GOT3 (cell line): ENCODE measurements around the gene BUD13.

Experiments
- DNase-seq: peaks from one replicate; lab custom pipeline; 2025; ENCODE audit warnings: mixed read lengths; lab: John Stamatoyannopoulos, UW

Gene BUD13

DNA sequence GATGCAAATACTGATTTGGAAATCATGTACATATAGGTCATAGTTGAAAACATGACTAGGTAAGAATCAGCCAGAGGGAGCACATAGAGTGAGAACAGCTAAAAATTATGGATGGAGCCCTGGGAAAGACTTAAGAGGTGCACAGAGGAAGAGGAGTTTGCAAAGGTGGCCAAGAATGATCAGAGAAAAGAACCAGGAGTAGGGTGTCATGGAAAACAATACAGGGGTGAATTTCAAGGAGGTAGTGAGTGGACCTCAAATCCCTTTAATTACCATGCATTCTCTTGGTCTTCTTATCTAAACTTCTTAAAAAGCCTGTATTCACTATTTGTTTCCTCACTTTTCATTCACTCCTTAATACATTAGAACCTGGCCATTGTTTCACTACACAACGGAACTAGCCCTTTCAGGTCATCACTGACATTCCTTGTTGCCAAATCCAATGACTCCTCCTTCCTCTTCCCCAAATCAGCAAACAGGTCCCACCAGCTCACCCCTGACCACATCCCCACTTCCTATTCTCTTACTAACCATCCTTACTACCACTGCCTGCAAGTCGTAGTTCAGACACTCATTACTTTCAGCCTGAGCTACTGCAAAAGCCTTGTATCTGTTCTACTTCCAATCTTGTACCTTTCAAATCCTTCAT is 22.6 kb downstream of the BUD13 start:
- DNase-seq, result no peak

DNA sequence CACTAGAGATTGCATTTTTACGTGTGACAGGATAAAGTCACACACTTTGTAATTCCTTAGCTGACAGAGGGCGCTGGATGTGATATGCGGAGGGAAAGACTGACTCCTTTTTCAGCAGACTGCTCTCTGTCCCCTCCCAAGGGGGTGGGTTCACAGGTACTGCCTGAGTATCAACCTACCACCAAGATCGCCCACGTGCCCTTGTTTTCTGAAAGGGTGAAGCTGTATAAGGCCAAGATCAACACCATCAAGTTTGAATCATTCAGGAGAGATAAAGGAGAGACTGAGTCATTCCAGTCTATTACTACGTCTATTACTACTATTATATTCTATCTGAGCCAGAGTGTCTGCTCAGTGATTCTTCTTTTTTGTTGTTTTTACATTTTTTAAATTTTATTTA is 30.7 kb downstream of the BUD13 start:
- DNase-seq, result no peak

DNA sequence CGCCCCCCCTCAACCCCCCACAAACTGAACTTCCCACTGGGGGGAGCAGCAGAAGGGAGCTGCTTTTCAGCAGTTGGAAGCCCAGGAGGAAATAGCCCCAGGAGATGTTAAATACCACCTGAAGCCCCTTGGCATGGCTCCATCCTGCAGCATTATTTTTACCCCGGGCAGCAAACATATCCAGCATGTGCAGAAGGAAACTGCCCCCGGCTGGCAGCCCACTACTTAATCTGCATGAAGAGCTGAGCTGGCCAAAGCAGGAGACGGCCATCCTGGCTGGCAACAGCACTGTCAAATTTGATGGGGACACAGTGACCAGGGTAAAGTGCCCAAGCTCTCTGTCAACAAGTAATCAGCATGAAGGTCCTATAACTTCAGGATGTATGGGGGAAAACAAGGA is 32.0 kb downstream of the BUD13 start:
- no peak for DNase-seq

DNA sequence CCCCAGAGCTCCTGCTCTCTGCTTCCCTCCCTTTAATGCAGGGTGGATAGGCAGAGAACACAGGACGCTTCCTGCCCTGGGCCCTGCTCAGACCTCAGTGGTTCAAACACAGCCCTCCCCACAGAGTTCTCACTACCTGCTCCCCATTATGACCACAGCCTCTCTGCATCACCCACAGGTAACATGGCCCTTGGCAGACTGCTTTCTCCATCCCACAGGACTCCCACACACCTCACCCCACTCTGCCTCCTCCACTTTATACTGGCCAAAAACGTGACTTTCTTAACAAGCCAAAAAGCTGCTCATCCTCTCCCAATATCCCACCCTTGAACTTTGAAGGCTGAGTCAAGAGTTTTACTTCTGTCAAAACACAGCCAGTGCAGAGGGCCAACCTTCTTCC is 33.8 kb downstream of the BUD13 start:
- no peak for DNase-seq

DNA sequence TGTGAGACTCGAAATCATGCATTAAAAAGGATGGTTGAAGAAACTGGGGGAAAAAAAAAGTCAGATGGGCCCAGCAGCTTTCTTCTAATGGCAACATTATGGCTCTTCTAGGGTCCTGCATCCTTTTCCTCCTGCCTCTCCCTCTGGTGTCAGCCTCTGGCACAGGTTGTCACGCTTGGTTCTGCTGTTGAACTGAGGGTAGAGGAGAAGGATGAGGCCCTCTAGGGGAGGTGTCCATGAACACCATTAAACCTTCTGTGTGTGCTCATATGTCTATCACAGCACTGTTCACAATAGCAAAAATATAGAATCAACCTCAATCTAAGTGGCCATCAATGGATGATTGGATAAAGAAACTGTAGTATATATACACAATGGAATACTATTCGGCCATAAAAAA is 36.0 kb downstream of the BUD13 start:
- DNase-seq, result no peak

DNA sequence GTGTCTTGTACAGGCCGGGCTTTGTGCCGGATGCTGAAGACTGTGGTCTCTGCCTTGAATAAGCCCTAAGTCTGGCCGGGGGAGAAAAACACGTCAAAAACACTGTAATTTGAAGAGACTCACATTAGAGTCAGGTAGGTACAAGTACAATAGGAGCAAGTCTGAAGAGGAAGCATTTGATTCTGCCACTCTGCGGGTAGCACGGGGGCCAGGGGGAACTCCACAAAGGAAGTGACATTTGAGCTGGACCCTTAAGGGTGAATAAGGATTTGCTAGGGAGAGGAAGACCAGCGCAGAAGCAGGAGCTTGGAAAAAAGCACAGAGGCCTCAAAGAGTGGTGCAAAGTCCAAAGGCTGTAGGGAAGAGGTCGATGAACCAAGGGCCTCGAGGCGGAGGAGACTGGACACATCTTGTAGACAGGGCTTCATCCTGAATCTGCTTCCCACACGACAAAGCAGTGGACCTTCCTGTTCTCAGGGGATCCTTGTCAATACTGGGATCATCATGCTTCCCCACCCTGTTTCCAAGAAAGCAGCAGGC is 38.7 kb downstream of the BUD13 start:
- DNase-seq, result no peak

DNA sequence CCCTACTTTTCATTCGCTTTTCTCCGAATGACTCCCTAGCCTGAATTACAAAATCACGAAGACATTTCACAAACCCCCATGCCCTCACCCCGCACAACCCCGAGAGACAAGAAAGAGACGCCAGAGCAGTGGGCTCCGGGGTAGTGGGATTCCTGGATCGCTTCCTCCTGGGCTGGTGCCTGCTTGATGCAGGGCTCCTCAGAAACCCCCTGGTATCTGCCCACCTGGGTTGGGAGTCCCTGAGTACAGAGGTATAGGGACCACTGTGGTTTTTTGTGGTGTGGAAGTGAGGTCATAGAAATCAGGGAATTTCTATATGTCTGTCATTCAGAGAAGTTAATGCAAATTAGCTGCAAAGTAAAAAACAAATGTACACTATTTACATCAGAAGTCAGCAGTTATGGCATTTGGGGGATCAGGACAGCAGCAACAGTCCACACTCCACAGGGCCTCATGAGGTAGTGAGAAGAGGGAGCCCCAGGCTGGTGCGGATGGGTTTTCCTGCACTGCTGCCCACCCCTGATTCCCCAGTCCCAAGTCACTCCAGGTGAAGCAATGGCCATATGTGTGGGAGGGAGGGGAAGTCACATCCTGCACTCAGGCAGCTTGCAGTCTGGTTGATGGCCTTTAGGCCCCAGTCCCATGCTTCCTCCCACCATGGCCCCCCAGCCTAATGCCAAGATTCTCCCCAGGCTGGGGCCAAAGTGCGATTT is 39.6 kb downstream of the BUD13 start:
- DNase-seq, result no peak

DNA sequence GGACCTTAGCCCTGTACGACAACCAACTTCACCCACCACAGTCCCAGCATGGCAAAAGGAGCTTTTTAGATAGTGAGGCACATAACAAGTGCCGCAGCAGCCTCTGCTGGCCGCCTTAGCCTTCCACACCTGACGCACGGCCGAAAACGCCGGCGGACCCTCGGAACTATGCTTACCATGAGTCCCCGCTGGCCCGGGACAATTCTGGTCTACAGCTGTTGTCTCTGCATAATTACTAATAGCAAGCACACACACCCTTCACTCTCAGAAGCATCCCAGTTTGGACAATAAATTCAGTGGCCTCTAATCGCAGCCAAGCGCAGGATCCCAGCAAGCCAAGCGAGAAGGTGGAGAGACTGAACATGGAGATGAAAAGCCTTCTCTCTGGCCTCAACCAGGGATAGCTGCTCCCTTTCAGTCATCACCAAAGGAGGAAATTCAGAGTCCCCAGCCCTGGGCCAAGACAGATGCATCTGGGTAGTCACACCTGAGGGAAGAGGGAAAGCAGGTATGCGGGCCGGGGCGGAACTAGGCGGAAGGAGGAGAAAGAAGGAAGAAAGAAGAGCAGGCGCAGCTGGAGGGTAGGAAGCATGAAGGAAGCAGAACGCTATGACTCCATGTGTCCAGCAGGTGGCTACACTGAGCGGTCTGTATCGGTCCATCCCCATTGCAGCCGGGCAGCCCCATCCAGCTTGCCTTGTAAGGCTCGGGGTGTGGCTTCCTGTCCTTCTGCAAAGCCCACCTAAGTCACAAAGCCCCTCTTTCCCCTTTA is 40.3 kb downstream of the BUD13 start:
- no peak for DNase-seq

DNA sequence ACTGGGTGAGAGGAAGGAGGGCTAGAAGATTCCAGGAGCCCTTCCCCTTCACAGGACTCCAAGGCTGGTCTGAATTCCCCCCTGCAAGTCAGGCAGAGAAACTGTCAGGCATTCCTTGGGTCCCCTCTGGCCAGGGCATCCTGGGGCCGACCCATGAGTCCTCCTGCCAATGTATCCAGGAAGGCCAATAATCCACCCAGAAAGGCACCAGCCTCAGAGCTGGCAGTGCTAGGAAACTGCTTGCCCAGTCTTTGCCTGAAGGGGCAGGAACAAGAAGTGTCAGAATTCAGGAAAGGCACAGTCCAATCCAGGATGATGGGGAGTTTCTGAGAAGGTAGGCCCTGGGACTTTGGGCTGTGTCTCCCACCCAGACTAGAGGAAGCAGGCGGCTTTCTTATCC is 41.0 kb downstream of the BUD13 start:
- DNase-seq, result no peak

DNA sequence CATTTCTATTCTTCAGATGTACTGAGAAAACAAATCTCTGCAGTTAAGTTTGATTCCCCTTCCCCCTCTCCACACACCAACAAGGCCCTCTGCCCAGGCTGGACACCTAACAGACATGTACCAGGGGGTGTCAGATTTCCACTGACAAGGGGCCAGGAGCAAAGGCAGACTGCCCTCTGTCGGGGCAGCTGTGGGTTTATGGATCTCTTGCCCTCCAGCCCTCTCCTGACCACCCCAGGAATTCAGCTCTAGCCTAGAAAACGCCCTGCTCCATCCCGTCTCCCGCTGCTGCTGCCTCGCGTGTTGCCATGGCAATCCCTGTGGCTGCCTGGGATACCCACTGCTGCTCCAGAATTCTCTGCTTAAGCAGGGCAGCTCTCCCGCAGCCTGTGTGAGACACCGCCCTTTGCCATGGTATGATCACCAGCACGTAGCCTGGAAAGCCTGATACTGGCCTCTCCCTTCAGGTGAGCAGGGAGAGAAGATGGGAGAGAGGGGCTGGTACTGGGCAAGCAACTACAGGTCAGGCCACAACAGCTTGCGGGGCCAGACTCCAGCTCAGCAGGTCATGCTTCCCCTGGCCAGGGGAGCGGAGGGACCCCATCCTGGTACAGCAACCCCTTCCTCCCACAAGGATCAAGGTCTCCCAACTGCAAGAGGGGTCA is 41.6 kb downstream of the BUD13 start:
- no peak for DNase-seq

DNA sequence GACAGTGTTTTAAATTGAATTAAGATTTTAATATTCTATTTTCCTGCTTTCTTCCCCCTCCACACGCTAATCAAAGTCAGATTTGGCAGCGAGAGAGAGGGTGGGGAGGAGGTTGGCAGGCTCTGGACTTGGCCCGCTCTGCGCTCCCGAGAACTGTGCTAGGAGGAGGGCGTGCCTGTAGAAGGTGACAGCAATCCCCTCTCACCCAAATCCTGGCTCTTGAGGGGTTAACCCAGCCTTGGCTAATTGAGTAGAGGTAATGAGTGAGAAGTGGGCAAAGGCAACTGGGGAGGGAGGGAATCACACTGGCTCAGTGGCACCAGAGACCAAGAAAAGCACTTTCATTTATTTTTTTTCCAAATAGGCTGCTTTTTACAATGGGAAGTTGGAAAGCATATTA is 42.2 kb downstream of the BUD13 start:
- DNase-seq, result no peak

DNA sequence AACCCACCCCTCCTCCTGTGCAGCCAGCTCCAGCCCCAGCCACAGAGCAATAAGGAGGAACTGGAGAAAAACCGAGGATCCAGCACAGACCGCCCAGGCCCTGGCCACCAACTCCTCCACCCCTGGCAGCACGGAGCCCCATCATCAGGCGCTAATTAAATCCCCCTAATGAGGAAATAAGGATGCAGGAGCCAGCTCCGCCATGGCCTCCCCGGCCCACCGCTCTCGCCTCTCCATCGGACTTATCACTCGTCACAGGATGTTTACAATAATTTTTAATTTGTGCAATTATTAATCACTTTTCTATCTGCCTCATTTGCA is 42.6 kb downstream of the BUD13 start:
- no peak for DNase-seq

DNA sequence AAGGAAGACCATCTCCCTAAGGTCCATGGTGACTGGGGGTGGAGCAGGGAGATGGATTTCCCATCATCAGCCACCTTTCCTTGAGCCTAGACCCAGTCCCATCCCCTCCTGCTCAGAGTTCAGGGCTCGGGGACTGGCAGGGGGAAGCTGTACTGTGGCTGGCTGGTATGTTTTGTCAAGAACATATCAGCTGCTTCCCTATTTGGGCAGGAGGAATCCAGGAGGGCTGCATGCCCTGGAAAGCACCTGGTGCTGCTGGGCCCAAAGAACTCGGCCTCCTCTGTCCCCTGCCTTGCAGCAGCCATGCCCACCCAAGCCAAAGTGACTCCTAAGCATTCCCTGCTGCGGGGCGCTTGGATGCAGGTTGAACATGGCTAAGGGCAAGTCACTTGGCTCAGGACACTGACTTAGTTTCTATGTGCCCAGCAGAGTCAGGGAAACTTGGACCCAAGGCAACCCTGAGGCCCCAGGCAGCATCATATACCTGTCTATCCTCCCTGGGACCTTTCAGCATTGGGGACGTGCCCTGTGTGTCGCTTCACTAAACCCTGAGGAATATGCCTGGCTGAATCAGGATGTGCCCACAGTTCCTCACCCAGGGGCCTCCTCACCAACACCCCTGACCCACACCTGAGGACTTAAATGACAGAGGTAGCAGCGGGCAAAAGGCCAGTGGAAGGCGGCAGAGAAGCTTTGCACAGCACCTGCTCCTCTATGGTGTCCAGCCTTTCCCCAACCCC is 43.1 kb downstream of the BUD13 start:
- no peak for DNase-seq

DNA sequence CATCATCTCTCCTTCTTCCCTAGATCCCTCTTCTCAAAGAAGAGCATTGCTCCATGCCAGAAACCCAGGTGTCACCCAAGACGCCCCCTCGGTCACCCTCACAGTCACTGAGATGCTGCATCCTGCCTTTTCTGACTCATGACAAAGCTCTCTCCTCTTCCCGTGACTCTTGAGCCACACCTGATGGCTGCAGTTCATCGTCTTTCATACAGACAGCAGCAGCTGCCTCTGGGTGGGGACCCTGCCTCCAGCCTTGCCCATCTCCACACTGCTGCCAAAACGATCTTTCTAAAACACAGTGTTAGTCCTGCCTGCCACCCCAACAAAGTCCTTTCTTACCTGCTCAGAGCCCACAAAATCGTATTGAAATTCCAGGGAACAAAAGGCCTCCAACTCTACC is 44.8 kb downstream of the BUD13 start:
- no peak for DNase-seq

DNA sequence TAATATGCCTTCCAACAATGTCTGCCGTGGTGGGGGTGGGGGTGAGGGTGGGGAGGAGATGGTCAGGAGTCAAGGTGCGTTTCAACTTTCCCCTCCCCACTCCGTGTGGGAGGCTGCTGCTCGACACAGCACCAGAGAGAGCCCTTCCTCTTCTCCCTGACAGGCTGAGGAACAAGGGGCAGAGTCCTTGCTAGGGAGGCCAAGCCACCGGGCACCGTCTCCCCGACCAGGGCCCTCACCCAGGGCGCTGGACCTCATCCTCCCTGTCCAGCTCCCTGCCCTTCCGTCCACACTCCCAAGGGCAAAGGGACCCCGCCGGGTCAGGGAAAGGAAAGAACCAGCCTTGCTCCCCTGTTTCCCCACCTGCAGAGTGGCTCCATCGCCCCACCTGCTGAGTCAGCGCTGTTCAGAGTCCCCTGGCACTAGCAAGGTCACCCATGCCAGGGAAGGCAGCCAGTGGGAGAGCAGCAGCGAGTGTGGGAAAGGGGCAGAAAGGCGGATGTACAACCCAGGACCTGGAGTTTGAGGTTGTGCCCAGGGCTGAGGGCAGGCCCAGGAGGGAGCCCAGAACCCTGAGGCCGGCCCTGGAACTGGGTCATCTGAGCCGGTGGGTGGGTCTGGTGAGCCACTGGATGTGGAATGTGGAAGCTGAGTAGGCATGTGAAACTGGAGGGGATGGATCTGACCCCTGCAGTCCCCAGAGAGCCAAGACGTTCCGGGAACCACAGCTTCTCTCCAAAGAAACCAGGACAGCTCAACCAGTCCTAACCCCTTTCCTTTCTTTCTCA is 47.2 kb downstream of the BUD13 start:
- no peak for DNase-seq

DNA sequence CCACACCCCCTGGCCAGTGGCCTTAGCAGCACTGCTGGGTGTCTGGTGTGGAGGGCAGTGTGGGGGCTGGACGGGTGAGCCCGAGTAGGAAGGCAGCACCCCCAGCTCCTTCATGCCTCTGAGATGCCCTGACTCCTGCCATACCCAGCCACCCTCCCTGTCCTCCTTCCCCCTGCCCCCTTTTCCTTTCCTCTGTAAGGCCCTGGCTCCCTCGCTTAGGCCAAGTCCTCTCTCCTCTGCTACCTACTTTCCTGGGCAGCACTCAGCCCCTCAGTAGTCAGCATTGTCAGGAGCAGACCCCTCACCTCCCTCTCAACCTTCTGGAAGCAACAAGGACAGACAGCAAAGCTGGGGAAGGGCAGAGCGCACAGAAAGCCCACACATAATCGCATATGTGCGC is 48.0 kb downstream of the BUD13 start:
- no peak for DNase-seq

DNA sequence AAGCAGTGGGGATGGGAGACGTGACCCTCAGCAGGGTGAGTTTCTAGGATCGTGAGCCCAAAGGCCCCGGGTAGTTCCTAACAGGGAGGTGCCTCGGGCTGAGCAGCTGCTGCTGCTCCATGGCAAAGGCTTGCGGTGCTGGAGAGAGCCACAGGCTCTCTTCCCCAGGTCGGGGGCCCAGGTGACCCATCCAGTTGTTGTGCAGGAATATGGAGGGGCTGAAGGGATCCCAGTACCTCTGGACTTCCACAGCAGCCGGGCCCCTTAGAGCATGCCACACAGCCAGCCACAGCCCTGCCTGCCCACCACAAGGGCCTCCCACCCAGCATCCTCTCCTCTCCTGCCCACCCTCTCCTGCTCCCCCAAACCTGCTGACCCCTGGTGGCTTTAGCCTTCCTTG is 49.3 kb downstream of the BUD13 start:
- no peak for DNase-seq

DNA sequence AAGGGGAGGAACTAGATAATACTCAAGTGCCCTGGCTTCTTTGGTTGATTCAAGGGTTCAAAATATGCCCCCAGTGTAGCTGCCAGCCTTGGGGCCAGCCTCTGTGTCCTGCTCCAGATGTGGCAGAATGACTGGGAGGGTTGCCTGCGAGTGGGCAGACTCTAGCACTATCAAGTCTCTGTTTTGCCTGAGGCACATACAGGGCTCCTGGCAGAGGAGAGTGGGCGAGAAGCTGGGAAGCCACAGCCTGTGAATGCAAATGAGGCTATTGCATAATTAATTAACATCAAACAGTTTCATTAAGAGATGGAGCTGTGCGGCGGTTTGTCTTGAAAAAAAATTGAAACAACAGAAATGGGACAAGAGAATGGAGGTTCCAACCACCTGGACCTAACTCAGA is 50.8 kb downstream of the BUD13 start:
- DNase-seq, result no peak

DNA sequence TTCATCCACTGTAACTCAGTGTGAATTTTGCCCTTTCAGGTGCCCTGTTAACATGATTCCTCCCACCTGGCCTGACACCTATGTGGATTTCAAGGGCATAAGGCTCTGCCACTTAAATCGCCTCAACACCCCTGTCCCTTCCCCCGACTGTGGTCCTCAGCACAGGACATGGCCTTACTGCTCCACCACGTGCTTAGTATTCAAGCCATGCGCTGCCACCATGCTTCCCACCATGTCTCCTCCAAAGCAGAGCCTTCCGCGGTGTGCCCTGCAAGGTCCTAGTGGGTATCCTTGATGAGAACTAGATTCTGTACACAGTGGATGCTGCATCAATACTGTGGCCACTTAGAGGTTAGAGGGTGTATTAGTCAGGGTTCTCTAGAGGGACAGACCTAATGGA is 51.9 kb downstream of the BUD13 start:
- DNase-seq, result no peak

DNA sequence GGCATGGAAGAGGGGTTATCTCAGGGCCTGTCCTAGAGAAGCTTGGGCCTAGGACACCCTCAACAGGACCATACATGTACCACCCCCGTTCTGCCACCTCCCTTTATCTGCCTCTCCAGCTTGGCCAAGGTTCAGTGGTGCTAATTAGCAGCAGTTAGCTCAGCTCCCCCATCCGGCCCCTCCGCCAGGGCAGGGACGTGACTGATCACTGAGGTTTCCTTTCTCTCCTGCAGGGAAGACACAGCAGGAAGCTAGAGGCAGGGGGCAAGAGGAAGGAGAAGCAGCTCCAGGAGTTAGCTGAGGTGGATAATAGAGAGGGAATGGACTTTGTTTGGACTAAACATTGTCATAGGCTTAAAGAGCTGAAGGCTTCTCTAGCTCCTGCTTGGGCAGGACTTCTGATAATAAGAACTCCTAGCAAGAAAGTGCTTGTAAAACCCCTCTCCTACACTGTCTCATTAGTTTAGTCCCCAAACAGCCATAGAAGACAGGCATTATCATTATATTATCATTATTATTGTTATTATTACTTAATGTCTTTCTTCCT is 53.8 kb downstream of the BUD13 start:
- no peak for DNase-seq

DNA sequence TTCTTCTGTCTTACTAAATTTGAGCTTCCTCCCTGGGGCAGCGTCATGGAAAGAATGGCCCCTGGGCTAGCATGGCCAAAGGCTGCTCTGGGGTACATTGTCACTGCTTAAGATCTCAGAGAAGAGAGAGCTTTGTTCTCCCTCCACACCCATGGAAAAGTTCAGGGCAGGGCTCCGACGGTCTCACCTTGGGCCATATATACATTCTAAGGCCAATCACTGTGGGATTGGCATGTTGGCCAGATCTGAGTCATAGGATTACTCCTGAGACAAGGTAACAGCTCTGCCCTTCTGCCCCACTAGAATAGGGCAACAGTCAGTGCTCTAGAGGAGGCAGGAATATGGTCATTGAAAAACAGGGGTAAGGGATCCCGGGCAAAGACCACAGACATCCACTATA is 56.2 kb downstream of the BUD13 start:
- DNase-seq, result no peak
